BE2C (cell line): ENCODE data around the gene FDX2.
"Not testable (repeated sequence)": the region's sequence is repeated elsewhere in the genome, so short reads cannot be mapped to it uniquely, and the experiment has no call there.

Source experiments
- DNase-seq: peaks from one replicate; pipeline ENCODE4 v3.0.0-alpha.2; 2020
- H3K27me3 ChIP-seq: fragments of 250-450 bp; sonication (Bioruptor Pico); 2 replicates; pipeline ENCODE4 v1.5.1; 2020; ENCODE audit warnings: mild to moderate bottlenecking
- H3K36me3 ChIP-seq: fragments of 250-450 bp; sonication (Bioruptor Pico); 2 replicates; pipeline ENCODE4 v1.5.1; 2020; ENCODE audit warnings: mild to moderate bottlenecking
- H3K4me1 ChIP-seq: fragments of 250-450 bp; sonication (Bioruptor Pico); 2 replicates; pipeline ENCODE4 v1.5.1; 2020
- H3K4me3 ChIP-seq: 2 replicates; pipeline ENCODE4 v1.5.1; 2011; ENCODE audit warnings: low read depth, low read length
- H3K9me3 ChIP-seq: fragments of 250-450 bp; sonication (Bioruptor Pico); 2 replicates; pipeline ENCODE4 v1.5.1; 2020
- CTCF ChIP-seq: IDR thresholded peaks from 2 replicates; pipeline ENCODE4 v1.5.1; 2012; ENCODE audit warnings: mild to moderate bottlenecking, low read depth, low read length

Gene FDX2

DNA sequence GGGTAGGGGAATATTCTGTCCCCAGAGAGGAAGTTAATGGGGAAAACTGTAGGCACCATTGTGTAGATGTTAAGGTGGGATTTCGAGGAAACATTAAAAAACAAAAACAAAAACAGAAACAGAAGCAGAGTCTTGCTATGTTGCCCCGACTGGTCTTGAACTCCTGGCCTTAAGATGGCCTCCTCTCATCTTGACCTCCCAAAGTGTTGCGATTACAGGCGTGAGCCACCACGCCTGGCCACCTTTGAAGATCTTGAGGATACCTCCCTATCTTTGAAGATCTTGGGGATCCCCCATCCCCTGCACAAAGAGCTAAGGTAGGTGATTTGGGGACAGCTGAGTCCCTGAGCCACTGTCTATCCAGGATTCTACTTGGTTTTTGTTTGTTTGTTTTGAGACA lies 24.2 kb upstream of the FDX2 start:
- Histone ChIP-seq H3K27me3 (no peaks in the 10 kb centered on the region), H3K36me3 (no peaks in the 10 kb centered on the region), H3K4me1 (no peaks in the 10 kb centered on the region), H3K4me3 (no peak overlapping the region), H3K9me3 (no peaks in the 10 kb centered on the region)
- TF ChIP-seq CTCF = no peak
- DNase-seq = no peak

DNA sequence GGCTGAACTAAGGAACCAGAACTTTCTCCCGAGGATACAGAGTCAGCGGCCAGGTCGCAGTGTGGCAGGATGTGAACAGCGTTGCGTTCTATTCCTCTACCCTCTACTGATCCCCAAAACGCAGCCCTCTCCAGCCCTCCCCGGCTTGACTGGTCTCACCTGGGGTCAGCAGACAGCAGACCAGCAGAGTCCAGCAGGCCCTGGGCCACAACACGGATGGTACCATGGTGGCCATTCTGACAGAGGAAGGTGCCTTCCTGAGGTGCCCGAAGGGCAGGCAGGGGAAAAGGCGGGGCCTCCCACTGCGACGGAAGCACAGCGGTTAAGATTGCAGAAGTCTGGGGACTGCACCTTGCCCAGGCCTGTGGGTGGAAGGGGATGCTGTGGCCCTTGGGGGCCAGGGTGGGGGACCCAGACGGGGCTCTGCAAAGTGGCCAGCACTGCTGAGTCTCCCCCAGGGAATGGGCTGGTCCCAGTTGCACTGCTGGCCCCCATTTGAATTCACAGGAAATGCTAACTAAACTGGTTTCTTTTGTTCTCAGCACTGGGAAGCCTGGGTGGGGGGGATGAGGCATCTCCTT lies 23.7 kb upstream of the FDX2 start, which contains the start of gene ICAM3:
Gene ICAM3 (minus strand): TSS at position 245 of the 581 bp plus-strand sequence. CDS start 10 bp downstream, at position 235.
- no peaks in the 10 kb centered on the region for H3K4me1 ChIP-seq
- DNase-seq = no peak
- H3K4me3 ChIP-seq = no peak within 1 kb of the TSS
- no peaks in the 10 kb centered on the region for H3K27me3 ChIP-seq
- H3K9me3 ChIP-seq = no peaks in the 10 kb centered on the region
- TF ChIP-seq CTCF = no peak
- H3K36me3 ChIP-seq = no peaks in the 10 kb centered on the region

- no peaks in the 10 kb centered on the region for H3K36me3 ChIP-seq
- no peaks in the 10 kb centered on the region for H3K4me1 ChIP-seq
- DNase-seq = no peak
- H3K27me3 ChIP-seq = no peaks in the 10 kb centered on the region
- no peaks in the 10 kb centered on the region for H3K9me3 ChIP-seq
- no peak for TF ChIP-seq CTCF
- no peak overlapping the region for H3K4me3 ChIP-seq
Measured at GRCh38 chr19:10338940-10339339, 23.1 kb upstream of the FDX2 start.

- not testable (repeated sequence) for H3K27me3 ChIP-seq, DNase-seq, H3K4me3 ChIP-seq, H3K36me3 ChIP-seq, H3K4me1 ChIP-seq, H3K9me3 ChIP-seq
Measured at GRCh38 chr19:10336725-10337124, 20.9 kb upstream of the FDX2 start.

GRCh38 chr19:10335352-10335985 lies 19.7 kb upstream of the FDX2 start:
- H3K27me3 ChIP-seq = no peaks in the 10 kb centered on the region
- H3K4me1 ChIP-seq = no peaks in the 10 kb centered on the region
- no peak for TF ChIP-seq CTCF
- no peak overlapping the region; the same call in 1 of the 2 replicates for H3K4me3 ChIP-seq
- no peaks in the 10 kb centered on the region for H3K9me3 ChIP-seq
- peaks cover 13% of the 10 kb centered on the region for H3K36me3 ChIP-seq
- no peak for DNase-seq

DNA sequence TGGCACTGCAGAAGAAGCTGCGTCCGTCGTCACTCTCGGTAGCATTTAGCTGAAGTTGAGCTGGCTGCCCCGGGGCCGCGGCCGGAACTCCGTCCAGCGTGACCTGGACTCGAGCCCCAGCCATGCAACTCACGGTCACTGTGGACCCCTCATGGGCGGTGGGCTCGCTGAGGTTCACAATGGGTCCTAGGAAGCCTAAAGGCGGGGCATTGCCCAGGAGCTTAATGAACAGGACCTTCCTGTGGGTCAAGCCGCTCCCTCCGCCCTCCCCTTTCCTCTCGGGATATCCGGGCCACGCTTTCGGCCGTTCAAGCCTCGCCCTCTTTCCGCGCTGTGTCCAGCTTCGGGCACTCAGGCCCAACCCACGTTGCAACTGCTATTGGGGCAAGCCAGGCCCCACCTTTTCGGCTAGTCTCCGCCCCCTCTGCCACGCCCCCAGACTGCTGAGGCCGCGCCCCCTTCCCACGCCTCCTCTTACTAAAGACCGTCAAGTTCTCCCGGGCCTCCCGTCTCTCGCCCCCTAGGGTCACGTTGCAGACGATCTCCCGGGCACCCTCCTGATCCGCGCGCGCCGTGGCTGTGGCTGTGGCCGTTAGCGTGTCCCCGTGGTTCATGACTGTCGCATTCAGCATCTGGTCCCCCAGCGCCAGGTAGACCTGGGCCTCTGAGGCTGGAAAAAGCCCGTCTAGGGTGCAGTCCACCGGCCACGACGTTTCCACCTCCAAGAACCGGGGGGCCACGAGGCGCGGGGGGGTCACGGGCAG lies 19.0 kb upstream of the FDX2 start:
- Histone ChIP-seq H3K4me1 (no peaks in the 10 kb centered on the region), H3K9me3 (no peaks in the 10 kb centered on the region), H3K4me3 (peak overlapping the region; percentile 71), H3K27me3 (no peaks in the 10 kb centered on the region), H3K36me3 (peaks cover 20% of the 10 kb centered on the region)
- TF ChIP-seq CTCF = peak; percentile 28; the same call in 1 of the 2 replicates
- DNase-seq = peak; percentile 96
